ENCODE measurements around the gene FAM210A.

FAM210A gene

DNA sequence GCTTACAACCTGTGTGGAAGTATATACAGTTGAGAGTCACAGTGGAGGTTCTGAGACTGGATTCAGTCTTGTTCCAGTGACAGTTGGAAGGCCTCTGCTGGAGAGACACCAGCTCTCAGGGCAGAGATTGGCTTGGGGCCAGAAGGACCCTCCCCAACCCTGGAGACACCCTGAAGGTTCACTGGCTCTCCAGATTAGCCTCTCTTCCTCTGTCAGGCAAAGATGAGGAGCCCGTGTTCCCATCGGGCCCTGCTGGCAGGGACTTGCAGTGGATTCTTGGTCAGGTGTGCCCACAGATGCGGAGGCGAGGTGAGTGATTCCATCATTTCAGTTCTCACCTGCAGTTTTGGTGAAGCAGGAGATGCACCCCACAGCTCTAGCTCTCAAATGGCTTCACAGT lies 78.6 kb downstream of the FAM210A start:
- Histone ChIP-seq H4K12ac (ENCODE audit: low read depth, low read length) (no peak overlapping the region), H3K36me3 (ENCODE audit: control insufficient read depth in 1 of 2, insufficient read depth in 2 of 2, low read length in 2 of 2) (peaks cover 4 to 5% of the 10 kb centered on the region in 2 experiments), H2AK5ac (ENCODE audit: low read length) (no peak overlapping the region), H2BK5ac (ENCODE audit: low read depth, low read length, poor library complexity) (no peak overlapping the region), H2BK120ac (ENCODE audit: insufficient read depth, low read length, poor library complexity) (no peak overlapping the region), H3K14ac (ENCODE audit: low read length) (no peak overlapping the region), H3K27me3 (ENCODE audit: insufficient read depth, low read length) (no peaks in the 10 kb centered on the region), H3K4me2 (ENCODE audit: low read length) (no peak overlapping the region), H3K23ac (ENCODE audit: low read length) (no peak overlapping the region), H3K9ac (ENCODE audit: low read length) (no peak overlapping the region), H4K8ac (ENCODE audit: low read depth, low read length) (no peak overlapping the region), H4K91ac (ENCODE audit: low read depth, low read length) (no peak overlapping the region), H2AFZ (ENCODE audit: insufficient read depth, low read length, poor library complexity) (no peak overlapping the region), H3K4ac (ENCODE audit: low read depth, low read length) (no peak overlapping the region), H3K79me2 (ENCODE audit: control insufficient read depth, insufficient read depth, low read length, poor library complexity) (no peaks in the 10 kb centered on the region), H3K4me3 (ENCODE audit: low read depth, low read length) (no peak overlapping the region), H3K18ac (ENCODE audit: low read length) (no peak overlapping the region), H3K27ac (ENCODE audit: low read depth, low read length) (no peak overlapping the region), H2BK12ac (ENCODE audit: low read length) (no peak overlapping the region), H3K79me1 (ENCODE audit: low read length) (no peaks in the 10 kb centered on the region), H3K9me3 (ENCODE audit: insufficient read depth, low read depth, low read length) (no peaks in the 10 kb centered on the region), H3K4me1 (ENCODE audit: control insufficient read depth in 1 of 2, insufficient read depth in 2 of 2, low read length in 2 of 2) (no peaks in the 10 kb centered on the region)
- WGBS (ENCODE audit: extremely low coverage, insufficient coverage, insufficient read length): no CpG with 5 or more reads among the region's 4 CpGs
- no peak for DNase-seq

DNA sequence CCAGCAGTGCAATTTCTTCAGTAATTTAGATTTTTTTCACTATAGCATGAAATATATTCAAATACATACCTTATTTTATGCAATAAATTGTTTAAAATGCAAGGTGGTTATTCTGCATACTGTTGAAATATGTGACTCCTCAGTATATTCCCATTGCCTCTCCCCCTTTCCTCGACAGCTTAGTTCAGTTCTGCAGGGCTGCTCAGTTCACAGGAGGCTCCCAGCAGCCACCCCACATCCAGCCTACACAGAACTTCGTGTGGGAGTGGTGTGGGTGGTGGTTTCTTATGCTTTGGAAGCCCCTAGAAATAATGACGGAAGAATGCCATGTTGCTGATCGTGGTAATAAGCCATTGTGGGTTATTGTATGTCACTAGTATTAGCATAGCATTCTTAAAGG lies 79.7 kb downstream of the FAM210A start:
- Histone ChIP-seq H3K79me1 (ENCODE audit: low read length) (no peaks in the 10 kb centered on the region), H3K36me3 (ENCODE audit: control insufficient read depth in 1 of 2, insufficient read depth in 2 of 2, low read length in 2 of 2) (peaks cover 4 to 5% of the 10 kb centered on the region in 2 experiments), H3K9ac (ENCODE audit: low read length) (no peak overlapping the region), H2BK5ac (ENCODE audit: low read depth, low read length, poor library complexity) (no peak overlapping the region), H3K9me3 (ENCODE audit: insufficient read depth, low read depth, low read length) (peaks cover 2% of the 10 kb centered on the region), H3K27ac (ENCODE audit: low read depth, low read length) (no peak overlapping the region), H3K27me3 (ENCODE audit: insufficient read depth, low read length) (no peaks in the 10 kb centered on the region), H4K12ac (ENCODE audit: low read depth, low read length) (no peak overlapping the region), H2AFZ (ENCODE audit: insufficient read depth, low read length, poor library complexity) (no peak overlapping the region), H3K4ac (ENCODE audit: low read depth, low read length) (no peak overlapping the region), H3K4me2 (ENCODE audit: low read length) (no peak overlapping the region), H2BK120ac (ENCODE audit: insufficient read depth, low read length, poor library complexity) (no peak overlapping the region), H2BK12ac (ENCODE audit: low read length) (no peak overlapping the region), H4K91ac (ENCODE audit: low read depth, low read length) (no peak overlapping the region), H2AK5ac (ENCODE audit: low read length) (no peak overlapping the region), H4K8ac (ENCODE audit: low read depth, low read length) (no peak overlapping the region), H3K4me3 (ENCODE audit: low read depth, low read length) (no peak overlapping the region), H3K14ac (ENCODE audit: low read length) (no peak overlapping the region), H3K23ac (ENCODE audit: low read length) (no peak overlapping the region), H3K4me1 (ENCODE audit: control insufficient read depth in 1 of 2, insufficient read depth in 2 of 2, low read length in 2 of 2) (no peaks in the 10 kb centered on the region), H3K18ac (ENCODE audit: low read length) (no peak overlapping the region), H3K79me2 (ENCODE audit: control insufficient read depth, insufficient read depth, low read length, poor library complexity) (no peaks in the 10 kb centered on the region)
- DNase-seq: no peak
- no CpG with 5 or more reads among the region's 4 CpGs for WGBS (ENCODE audit: extremely low coverage, insufficient coverage, insufficient read length)

DNA sequence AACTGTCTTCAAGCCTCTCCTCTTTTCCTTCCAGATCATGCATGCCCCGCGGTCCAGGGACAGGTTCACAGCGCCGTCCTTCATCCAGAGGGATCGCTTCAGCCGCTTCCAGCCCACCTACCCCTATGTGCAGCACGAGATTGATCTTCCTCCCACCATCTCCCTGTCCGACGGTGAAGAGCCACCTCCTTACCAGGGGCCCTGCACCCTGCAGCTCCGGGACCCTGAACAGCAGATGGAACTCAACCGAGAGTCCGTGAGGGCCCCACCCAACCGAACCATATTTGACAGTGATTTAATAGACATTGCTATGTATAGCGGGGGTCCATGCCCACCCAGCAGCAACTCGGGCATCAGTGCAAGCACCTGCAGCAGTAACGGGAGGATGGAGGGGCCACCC lies 81.3 kb downstream of the FAM210A start:
- no peak overlapping the region for H2AK5ac ChIP-seq (ENCODE audit: low read length)
- no peak overlapping the region for H2BK120ac ChIP-seq (ENCODE audit: insufficient read depth, low read length, poor library complexity)
- DNase-seq: no peak
- no peak overlapping the region for H3K4me3 ChIP-seq (ENCODE audit: low read depth, low read length)
- H4K91ac ChIP-seq (ENCODE audit: low read depth, low read length): no peak overlapping the region
- WGBS (ENCODE audit: extremely low coverage, insufficient coverage, insufficient read length): no CpG with 5 or more reads among the region's 16 CpGs
- H3K9me3 ChIP-seq (ENCODE audit: insufficient read depth, low read depth, low read length): peaks cover 2% of the 10 kb centered on the region
- no peak overlapping the region for H4K8ac ChIP-seq (ENCODE audit: low read depth, low read length)
- no peak overlapping the region for H4K12ac ChIP-seq (ENCODE audit: low read depth, low read length)
- H3K18ac ChIP-seq (ENCODE audit: low read length): no peak overlapping the region
- H2BK5ac ChIP-seq (ENCODE audit: low read depth, low read length, poor library complexity): no peak overlapping the region
- no peak overlapping the region for H3K4ac ChIP-seq (ENCODE audit: low read depth, low read length)
- no peak overlapping the region for H3K14ac ChIP-seq (ENCODE audit: low read length)
- H2AFZ ChIP-seq (ENCODE audit: insufficient read depth, low read length, poor library complexity): no peak overlapping the region
- H3K36me3 ChIP-seq (ENCODE audit: control insufficient read depth in 1 of 2, insufficient read depth in 2 of 2, low read length in 2 of 2): peaks cover 4 to 5% of the 10 kb centered on the region in 2 experiments
- H3K23ac ChIP-seq (ENCODE audit: low read length): no peak overlapping the region
- no peak overlapping the region for H3K9ac ChIP-seq (ENCODE audit: low read length)
- H3K79me1 ChIP-seq (ENCODE audit: low read length): no peaks in the 10 kb centered on the region
- no peak overlapping the region for H3K27ac ChIP-seq (ENCODE audit: low read depth, low read length)
- H3K79me2 ChIP-seq (ENCODE audit: control insufficient read depth, insufficient read depth, low read length, poor library complexity): no peaks in the 10 kb centered on the region
- no peak overlapping the region for H3K4me2 ChIP-seq (ENCODE audit: low read length)
- H2BK12ac ChIP-seq (ENCODE audit: low read length): no peak overlapping the region
- no peaks in the 10 kb centered on the region for H3K4me1 ChIP-seq (ENCODE audit: control insufficient read depth in 1 of 2, insufficient read depth in 2 of 2, low read length in 2 of 2)
- no peaks in the 10 kb centered on the region for H3K27me3 ChIP-seq (ENCODE audit: insufficient read depth, low read length)

DNA sequence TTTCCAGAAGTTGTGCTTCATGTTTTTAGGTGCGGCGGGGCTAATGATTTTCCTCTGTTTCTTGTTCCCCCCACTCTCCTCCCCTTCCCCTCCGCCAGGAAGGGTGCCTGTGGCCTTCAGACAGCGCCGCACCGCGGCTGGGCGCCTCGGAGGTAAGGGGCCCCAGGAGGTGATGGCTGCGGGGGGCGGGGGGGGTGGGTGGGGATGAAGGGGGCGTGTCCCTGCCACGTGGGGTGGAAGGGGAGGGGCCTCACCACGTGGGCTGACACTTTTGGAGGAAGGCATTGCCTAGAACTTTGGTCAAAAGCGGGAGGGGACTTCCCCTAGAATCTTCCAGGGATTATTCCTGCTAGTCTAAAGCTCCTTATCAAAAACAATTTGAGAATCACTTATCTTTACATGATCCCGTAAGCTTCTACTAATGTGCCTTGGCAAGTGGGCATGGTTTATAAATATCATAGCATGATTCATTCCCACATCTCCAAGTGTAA lies 83.1 kb downstream of the FAM210A start:
- Histone ChIP-seq H3K36me3 (ENCODE audit: control insufficient read depth in 1 of 2, insufficient read depth in 2 of 2, low read length in 2 of 2) (peaks cover 4 to 5% of the 10 kb centered on the region in 2 experiments), H3K4me1 (ENCODE audit: control insufficient read depth in 1 of 2, insufficient read depth in 2 of 2, low read length in 2 of 2) (no peaks in the 10 kb centered on the region), H3K9ac (ENCODE audit: low read length) (no peak overlapping the region), H3K79me2 (ENCODE audit: control insufficient read depth, insufficient read depth, low read length, poor library complexity) (no peaks in the 10 kb centered on the region), H2BK12ac (ENCODE audit: low read length) (no peak overlapping the region), H3K23ac (ENCODE audit: low read length) (no peak overlapping the region), H4K12ac (ENCODE audit: low read depth, low read length) (no peak overlapping the region), H2BK5ac (ENCODE audit: low read depth, low read length, poor library complexity) (no peak overlapping the region), H2BK120ac (ENCODE audit: insufficient read depth, low read length, poor library complexity) (no peak overlapping the region), H3K79me1 (ENCODE audit: low read length) (no peaks in the 10 kb centered on the region), H3K27ac (ENCODE audit: low read depth, low read length) (no peak overlapping the region), H2AK5ac (ENCODE audit: low read length) (no peak overlapping the region), H3K9me3 (ENCODE audit: insufficient read depth, low read depth, low read length) (peaks cover 2% of the 10 kb centered on the region), H4K8ac (ENCODE audit: low read depth, low read length) (no peak overlapping the region), H3K4ac (ENCODE audit: low read depth, low read length) (no peak overlapping the region), H3K4me2 (ENCODE audit: low read length) (no peak overlapping the region), H3K18ac (ENCODE audit: low read length) (no peak overlapping the region), H3K14ac (ENCODE audit: low read length) (no peak overlapping the region), H3K27me3 (ENCODE audit: insufficient read depth, low read length) (no peaks in the 10 kb centered on the region), H4K91ac (ENCODE audit: low read depth, low read length) (no peak overlapping the region), H3K4me3 (ENCODE audit: low read depth, low read length) (no peak overlapping the region), H2AFZ (ENCODE audit: insufficient read depth, low read length, poor library complexity) (no peak overlapping the region)
- no CpG with 5 or more reads among the region's 16 CpGs for WGBS (ENCODE audit: extremely low coverage, insufficient coverage, insufficient read length)
- DNase-seq: no peak
